ENCODE results near the gene KCNA1.
"Not testable (repeated sequence)": the region's sequence is repeated elsewhere in the genome, so short reads cannot be mapped to it uniquely, and the experiment has no call there.

Gene KCNA1

GRCh38 chr12:4909734-4910501 is at the start of gene KCNA1:
Gene KCNA1, plus strand, starts transcription at chr12:4909905. Its CDS starts 1,474 bp downstream, at chr12:4911379.
- no peak for DNase-seq

GRCh38 chr12:4860741-4861140 is 49.0 kb upstream of the KCNA1 start:
- DNase-seq: no peak

GRCh38 chr12:4862809-4863208 is 46.9 kb upstream of the KCNA1 start:
- no peak for DNase-seq

- no peak for DNase-seq
These were observed 45.1 kb upstream of the KCNA1 start for GRCh38 chr12:4864575-4864974.

- DNase-seq: no peak
These were observed 44.5 kb upstream of the KCNA1 start for GRCh38 chr12:4865246-4865645.

GRCh38 chr12:4866299-4866698 is 43.4 kb upstream of the KCNA1 start:
- DNase-seq: no peak

- no peak for DNase-seq
These were observed 42.3 kb upstream of the KCNA1 start for GRCh38 chr12:4867384-4867783.

- DNase-seq: no peak
These were observed 39.3 kb upstream of the KCNA1 start for GRCh38 chr12:4870423-4870822.

- no peak for DNase-seq
These were observed 38.2 kb upstream of the KCNA1 start for GRCh38 chr12:4871514-4871913.

- no peak for DNase-seq
These were observed 35.8 kb upstream of the KCNA1 start for GRCh38 chr12:4873947-4874346.

- DNase-seq: no peak
These were observed 35.0 kb upstream of the KCNA1 start for GRCh38 chr12:4874671-4875070.

- not testable (repeated sequence) for DNase-seq
These were observed 30.2 kb upstream of the KCNA1 start for GRCh38 chr12:4879481-4879880.

GRCh38 chr12:4881266-4882064 is 28.2 kb upstream of the KCNA1 start:
- no peak for DNase-seq

- DNase-seq: no peak
These were observed 17.8 kb upstream of the KCNA1 start for GRCh38 chr12:4891866-4892265.

GRCh38 chr12:4892418-4892817 is 17.3 kb upstream of the KCNA1 start:
- no peak for DNase-seq

- DNase-seq: no peak
These were observed 15.7 kb upstream of the KCNA1 start for GRCh38 chr12:4894019-4894418.

- no peak for DNase-seq
These were observed 10.3 kb upstream of the KCNA1 start for GRCh38 chr12:4899364-4899763.

- DNase-seq: no peak
These were observed 9.4 kb upstream of the KCNA1 start for GRCh38 chr12:4900327-4900726.

- DNase-seq: no peak
These were observed 4.4 kb upstream of the KCNA1 start for GRCh38 chr12:4905316-4905715.

- no peak for DNase-seq
These were observed 858 bp upstream of the KCNA1 start for GRCh38 chr12:4908684-4909409.

- no peak for DNase-seq
These were observed 333 bp upstream of the KCNA1 start for GRCh38 chr12:4909410-4909733.

GRCh38 chr12:4910502-4911315 is 1.0 kb downstream of the KCNA1 start:
- no peak for DNase-seq
